Stimulated activated CD4-positive, alpha-beta T cell treated with anti-CD3 and anti-CD28 coated beads, Interleukin-2, amount 100 ng/mL, for 24 hours (primary cell): ENCODE results near the gene TEX44.
A peak's percentile ranks its signal among the peaks of the same experiment; 100 is the strongest.
"Not testable (repeated sequence)": the region's sequence is repeated elsewhere in the genome, so short reads cannot be mapped to it uniquely, and the experiment has no call there.

Experiments
- DNase-seq, 2 donors: peaks; one replicate each; pipeline ENCODE4 v3.0.0-alpha.2; 2020

The TEX44 gene

DNA sequence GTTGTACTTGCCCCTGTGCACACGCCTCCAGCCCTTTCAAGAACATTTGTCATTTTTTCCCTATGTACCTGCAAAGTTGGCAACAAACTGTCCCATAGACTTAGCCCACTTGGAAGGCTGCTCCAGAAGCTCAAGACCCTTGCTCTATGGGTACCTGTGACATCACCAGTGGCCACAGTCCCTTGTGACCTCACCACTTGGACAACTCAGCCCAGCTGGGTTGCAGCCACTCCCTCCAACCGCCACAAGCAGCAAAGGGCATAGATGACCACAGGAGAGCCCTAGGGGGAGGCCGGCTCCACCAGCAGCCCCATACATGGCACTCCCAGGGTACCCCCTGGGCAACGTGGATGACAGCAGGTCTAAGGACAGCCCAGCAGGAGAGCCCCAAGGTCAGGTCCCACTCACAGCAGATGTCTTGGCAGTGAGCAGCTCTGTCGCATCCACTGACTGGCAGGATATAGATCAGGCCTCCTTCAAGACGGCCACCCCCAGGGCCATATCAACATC is at the start of gene TEX44:
Gene TEX44 (plus strand): TSS at position 229 of the 510 bp plus-strand sequence. CDS start 88 bp downstream, at position 317.
- DNase-seq = no peak

DNA sequence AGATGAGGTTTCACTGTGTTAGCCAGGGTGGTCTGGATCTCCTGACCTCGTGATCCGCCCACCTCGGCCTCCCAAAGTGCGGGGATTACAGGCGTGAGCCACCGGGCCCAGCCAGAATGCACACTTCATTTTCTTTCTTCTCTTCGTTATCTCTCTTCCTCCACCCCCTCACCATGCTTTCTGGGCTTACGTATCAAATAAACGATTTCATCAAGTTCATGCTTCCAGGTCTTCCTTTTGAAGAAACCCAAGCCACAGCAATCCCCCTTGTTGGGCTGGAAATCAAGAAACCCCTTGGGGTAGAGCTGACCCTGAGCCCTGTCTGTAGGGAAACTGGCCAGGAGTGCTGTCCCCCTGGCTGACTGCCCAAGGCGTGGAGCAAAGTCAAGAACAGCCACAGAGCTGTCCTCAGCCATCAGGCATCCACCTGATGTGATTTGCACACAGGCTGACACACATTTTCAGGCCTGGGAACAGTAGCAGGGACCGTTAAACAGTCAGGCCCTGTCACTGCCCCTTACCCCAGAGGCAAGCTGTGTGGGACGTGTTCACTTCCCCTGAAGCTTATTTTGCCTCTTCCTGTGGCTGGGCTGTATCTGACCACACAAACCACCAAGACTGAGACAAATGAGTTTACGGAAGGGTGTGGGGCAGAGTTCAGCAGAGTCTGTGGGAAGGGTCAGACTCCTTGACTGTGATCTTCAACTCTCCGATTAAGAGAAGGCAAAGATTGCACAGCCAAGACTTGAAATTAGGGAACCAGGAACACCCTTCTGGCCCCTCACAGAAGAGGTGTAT is 47.4 kb upstream of the TEX44 start:
- peak; percentile 56 to 64 for DNase-seq

DNA sequence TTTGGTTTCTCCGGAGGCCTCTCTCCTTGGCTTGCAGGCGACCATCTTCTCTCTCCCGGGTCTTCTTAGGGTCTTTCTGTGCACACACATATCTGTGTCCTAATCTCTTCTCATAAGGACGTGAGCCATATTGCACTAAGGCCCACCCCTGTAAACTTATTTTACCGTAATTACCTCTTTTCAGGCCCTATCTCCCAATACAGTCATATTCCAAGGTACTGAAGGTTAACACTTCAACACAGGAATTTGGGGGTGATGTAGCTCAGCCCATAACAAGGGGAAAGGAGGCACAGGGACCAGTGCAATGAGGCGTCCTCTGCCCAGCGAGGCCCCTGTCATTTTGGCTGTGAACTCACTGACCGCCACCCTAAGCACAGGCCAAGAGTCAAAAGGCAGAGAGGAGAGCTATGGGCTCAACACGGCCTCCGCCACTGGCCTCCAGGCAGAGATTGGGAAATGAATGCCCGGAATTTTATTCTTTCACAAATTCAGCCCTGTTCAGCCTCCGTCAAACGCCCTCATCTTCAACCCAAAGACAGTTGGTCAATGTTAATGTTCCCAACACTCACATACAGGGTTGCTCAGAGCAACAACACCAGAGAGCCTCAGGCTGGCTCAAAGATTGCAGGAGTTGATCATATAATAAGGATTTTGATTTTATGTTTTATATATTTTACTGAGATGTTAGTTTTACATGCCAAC is 46.5 kb upstream of the TEX44 start:
- DNase-seq = no peak

DNA sequence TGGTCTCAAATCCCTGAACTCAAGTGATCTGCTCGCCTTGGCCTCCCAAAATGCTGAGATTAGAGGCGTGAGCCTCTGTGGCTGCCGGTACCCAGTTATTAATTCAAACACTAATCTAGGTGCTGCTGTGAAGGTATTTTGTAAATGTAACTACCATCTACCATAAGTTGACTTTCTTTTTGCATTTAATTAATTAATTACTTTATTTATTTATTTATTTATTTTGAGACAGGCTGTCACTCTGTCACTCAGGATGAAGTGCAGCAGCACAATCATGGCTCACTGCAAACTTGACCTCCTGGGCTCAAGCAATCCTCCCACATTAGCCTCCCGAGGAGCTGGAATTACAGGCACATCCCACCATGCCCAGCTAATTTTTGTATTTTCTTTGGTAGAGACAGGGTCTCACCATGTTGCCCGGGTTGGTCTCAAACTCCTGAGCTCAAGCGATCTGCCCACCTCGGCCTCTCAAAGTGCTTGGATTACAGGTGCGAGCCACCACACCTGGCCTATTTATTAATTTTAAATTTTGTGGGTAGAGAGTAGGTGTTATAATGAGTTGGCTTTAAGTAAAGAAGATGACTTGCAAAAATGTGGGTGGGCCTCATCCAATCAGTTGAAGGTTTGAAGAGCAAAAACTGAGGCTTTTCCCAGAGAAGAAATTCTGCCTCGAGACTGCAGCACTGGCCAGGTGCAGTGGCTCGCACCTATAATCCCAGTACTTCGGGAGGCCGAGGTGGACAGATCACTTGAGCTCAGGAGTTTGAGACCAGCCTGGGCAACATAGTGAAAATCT is 45.2 kb upstream of the TEX44 start:
- no peak for DNase-seq

GRCh38 chr2:231548752-231549151 is 43.9 kb upstream of the TEX44 start:
- no peak for DNase-seq

DNA sequence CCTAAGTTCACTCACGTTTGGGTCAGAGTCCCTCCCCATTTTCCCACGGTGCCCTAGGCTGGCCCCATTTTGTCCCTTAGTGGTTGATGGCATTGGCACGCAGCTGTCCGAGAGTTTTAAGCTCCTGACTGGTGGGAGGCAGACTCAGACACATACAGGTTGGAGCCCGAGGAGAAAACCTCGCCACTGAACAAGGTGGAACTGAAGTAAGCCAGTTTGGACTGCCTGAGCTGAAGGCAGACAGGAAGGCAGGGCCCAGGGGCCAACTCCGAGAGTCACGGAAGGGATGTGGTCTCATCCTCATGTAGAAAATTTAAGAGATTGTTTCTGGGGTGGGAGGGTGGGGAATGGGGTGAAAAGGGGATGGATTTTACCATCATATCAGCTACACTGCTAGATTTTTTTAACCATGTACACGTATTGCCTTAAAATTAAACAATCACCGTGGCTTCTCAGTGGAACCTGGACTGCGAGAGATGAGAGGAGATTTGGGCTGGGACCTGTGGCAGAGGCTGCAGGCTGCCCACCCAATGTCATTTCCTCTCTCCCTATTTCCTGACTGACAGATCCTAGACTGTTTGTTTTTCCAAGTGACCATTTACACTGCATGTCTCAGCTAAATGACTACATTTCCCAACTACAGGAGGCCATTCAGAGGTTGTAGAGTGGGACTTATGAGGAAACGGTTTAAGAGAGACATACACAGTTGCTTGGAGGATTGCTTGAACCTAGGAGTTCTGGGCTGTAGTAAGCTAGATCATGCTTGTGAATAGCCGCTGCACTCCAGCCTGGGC is 43.0 kb upstream of the TEX44 start:
- no peak for DNase-seq

DNA sequence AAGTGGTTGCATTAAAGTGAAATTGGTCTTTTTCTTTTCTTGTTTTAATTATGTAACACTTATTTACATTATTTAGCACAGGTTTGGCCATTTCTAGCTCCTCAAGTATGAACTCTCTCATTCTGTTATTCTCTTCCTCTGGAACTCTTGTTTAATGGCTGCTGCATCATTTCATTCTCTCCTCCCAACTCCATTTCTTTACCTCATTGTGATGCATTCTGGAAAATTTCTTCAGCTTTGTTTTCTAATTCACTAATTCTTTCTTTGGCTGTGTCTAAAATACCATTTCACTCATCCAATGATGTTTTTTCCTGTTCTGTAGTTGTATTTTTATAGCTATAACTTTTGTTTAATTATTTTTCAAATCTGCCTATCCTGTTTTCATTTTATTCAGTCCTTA is 39.9 kb upstream of the TEX44 start:
- DNase-seq = no peak

GRCh38 chr2:231554327-231554726 is 38.3 kb upstream of the TEX44 start:
- no peak for DNase-seq

- no peak for DNase-seq
These were observed 37.7 kb upstream of the TEX44 start for GRCh38 chr2:231554748-231555545.

DNA sequence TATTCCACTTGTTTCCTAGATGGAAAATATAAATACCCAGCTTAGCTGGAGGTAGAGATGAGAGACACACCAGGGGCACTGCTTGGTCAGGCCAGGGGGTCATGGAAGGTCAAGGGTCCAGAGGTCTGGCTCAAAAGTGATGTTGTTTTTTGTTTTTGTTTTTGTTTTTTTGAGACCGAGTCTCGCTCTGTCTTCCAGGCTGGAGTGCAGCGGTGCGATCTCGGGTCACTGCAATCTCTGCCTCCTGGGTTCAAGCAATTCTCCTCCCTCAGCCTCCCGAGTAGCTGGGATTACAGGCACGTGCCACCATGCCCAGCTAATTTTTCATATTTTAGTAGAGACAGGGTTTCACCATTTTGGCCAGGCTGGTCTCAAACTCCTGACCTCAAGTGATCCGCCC is 36.2 kb upstream of the TEX44 start:
- DNase-seq = not testable (repeated sequence)

- DNase-seq = no peak
These were observed 35.7 kb upstream of the TEX44 start for GRCh38 chr2:231556981-231557380.

DNA sequence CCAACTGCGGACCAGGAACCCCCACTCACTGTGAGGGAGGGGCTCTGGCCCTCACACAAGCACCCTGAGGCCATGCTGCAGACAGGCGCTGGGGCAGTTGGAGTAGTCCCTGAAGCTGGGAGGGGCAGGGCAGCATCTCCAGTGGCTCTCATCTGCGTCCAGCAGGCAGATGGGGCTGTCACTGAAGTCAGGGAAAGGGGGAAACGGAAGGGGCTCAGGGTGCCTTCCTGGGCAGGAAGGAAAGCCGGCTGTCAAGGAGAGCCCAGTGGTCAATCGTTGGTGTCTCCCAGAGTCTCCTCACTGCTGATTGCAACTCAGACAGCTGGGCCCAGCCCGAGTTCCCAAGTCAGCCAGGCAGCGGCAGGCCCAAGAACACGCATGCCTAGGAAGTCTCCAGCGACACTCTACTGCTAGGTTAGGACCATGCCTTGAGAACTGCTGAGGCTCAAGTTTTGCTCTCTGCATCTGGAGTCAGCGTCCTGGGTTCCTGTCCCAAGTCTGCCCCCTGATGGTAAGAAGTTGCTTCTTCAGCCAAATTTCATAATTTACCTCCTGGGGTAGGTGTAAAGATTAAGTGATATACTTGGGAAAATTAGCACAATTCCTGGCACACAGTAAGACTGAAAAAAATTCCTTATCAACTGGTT is 35.0 kb upstream of the TEX44 start:
- DNase-seq = peak; percentile 32 to 61

GRCh38 chr2:231563378-231563961 is 29.2 kb upstream of the TEX44 start:
- peak; percentile 40 to 55 for DNase-seq

DNA sequence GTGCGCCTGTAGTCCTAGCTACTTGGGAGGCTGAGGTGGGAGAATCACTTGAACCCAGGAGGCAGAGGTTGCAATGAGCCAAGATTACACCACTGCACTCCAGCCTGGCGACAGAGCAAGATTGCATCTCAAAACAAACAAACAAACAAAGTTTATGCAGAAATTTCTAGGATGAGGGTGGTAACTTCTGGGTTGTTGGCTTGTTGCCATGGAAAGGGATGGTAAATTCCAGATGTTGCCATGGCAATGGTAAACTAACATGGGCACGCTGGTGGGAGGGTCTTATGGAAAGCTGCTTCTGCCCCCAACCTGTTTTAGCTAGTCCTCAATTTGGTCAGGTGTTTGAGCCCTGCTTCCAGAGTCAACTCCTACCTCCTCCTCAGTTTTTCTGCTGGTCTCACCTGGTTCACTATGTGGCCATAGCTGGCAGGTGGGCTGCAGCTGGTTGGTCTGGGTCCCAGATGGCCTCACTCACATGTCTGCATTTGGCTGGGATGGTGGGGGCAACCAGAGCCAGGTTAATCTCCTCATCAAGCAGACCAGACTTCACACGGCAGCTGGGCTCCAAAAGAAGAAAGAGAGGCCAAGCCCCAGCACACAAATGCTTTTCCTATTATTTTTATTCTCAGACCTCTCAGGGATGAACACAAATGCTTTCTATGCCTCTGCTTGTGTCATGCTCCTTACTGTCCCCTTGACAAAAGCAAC is 26.6 kb upstream of the TEX44 start:
- no peak for DNase-seq

DNA sequence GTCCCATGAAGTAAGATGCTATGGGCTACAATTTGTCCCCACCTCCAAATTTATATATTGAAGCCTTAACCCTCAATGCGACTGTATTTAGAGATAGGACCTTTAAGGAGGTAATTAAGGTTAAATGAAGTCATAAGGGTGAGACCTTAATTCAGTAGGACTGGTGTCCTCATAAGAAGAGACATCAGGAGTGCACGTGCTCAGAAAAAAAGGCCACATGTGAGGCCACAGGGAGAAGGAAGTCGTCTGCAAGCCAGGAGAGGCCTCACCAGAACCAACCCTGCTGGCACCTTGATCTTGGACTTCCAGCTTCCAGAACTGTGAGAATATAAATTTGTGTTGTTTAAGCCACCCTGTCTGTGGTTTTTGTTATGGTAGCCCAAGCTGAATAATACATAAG is 25.5 kb upstream of the TEX44 start:
- DNase-seq = no peak

GRCh38 chr2:231568098-231568784 is 24.4 kb upstream of the TEX44 start:
- DNase-seq = no peak

DNA sequence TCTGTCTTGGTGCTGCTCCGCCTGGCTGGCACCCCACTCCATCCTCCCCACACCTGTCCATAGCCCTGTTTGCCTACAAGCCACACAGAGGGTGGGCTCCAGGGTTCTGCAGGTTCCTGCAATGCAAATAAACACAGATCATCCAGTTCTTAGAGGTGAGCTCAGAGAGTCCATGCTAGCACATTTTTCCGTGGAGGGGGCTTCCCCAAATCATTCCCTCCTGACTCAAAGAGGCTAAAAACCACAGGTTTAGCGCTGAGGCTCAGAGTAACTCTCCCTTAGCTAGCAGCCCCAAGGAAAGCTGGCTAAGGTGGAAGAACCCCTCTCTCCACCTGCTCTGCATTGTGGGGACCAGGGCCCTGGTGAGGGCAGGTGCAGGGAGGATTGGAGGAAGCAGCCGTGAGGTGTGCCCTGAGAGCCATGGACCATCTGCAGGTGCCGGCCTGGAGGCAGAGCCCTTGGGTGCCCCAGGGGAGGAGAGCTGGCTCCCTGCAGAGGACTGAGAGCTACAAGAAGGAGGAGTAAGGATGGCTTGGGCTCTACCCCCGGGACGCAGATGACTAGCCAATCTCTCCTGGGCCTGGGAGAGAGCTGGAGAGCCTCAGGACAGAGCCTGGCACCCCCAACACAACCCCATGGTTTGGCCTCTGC is 23.8 kb upstream of the TEX44 start:
- no peak for DNase-seq

DNA sequence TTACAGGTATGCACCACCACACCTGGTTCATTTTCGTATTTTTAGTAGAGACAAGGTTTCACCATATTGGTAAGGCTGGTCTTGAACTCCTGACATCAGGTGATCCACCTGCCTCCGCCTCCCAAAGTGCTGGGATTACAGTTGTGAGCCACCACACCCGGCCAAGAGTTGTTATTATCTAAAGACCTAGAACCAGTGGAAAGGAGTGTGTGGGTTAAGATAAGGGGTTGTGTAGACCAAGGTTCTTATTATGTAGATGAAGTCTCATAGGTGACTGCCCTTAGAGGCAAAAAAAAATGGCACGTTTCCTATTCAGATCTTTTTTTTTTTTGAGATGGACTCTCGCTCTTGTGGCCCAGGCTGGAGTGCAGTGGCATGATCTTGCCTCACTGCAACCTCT is 21.7 kb upstream of the TEX44 start:
- not testable (repeated sequence) for DNase-seq

DNA sequence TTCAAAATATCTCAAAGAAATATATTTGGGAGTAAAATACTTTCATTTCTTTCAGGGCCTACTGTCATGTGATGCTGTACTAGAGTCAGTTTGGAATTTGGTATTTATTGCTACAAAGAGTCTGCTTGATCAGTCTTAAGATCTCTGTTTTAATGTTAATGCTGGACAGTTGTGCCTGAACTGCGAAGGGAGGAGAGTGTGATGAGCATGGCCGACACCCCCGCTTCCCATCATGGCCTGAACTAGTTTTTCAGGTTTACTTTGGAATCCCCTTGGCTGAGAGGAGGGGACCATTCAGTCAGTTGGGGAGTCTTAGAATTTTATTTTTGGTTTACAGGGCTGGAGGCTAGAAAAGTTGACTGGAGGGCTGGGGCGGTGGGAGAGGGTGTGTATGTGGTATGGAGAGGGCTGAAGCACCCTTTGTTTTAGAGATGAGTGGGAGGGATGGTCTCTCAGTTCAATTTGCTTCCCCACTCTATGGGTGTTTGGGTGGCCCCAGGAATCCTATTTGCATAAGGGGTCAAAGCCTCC is 20.9 kb upstream of the TEX44 start:
- DNase-seq = no peak
